ENCODE results near the gene C12orf75. TPM values are rescaled to one million over a fixed set of nuclear protein-coding genes. Genes with fewer than 3 reads are reported as not detected.
A peak's percentile ranks its signal among the peaks of the same experiment; 100 is the strongest.
"Not testable (repeated sequence)": the region's sequence is repeated elsewhere in the genome, so short reads cannot be mapped to it uniquely, and the experiment has no call there.

The C12orf75 gene
- total RNA-seq, 1 donor from 2014 or later: 310 TPM

DNA sequence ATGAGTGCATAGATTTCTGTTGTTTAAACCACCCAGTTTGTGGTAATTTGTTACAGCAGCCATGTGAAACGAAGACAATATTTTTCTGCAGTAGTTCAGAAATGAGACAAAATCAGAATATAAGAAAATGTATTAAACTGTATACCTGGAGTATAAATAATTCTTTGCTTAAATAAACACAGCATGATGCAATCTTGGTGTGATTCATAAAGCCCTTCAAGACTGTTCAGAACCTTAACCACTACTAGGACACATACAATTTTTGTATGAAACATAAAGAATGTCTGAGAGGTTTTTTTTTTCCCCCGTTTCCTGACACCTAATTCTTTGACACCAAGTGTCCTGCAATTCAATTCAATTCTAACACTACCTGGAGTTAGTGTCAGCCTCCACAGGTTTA is 10.5 kb downstream of the C12orf75 start:
- H3K4me1 Mint-ChIP-seq (ENCODE audit: low read depth): peaks cover 76% of the 10 kb centered on the region
- H3K36me3 Mint-ChIP-seq (ENCODE audit: low read depth): peaks cover 15% of the 10 kb centered on the region
- TF ChIP-seq, protein P1, sequence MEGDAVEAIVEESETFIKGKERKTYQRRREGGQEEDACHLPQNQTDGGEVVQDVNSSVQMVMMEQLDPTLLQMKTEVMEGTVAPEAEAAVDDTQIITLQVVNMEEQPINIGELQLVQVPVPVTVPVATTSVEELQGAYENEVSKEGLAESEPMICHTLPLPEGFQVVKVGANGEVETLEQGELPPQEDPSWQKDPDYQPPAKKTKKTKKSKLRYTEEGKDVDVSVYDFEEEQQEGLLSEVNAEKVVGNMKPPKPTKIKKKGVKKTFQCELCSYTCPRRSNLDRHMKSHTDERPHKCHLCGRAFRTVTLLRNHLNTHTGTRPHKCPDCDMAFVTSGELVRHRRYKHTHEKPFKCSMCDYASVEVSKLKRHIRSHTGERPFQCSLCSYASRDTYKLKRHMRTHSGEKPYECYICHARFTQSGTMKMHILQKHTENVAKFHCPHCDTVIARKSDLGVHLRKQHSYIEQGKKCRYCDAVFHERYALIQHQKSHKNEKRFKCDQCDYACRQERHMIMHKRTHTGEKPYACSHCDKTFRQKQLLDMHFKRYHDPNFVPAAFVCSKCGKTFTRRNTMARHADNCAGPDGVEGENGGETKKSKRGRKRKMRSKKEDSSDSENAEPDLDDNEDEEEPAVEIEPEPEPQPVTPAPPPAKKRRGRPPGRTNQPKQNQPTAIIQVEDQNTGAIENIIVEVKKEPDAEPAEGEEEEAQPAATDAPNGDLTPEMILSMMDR (IDR thresholded peaks at IDR 0.05): no peak
- no peak overlapping the region for H3K27ac Mint-ChIP-seq (ENCODE audit: unreplicated experiment)
- no peaks in the 10 kb centered on the region for H3K27me3 Mint-ChIP-seq (ENCODE audit: low read depth)
- DNase-seq (ENCODE audit: low spot score): no peak
- H3K9me3 Mint-ChIP-seq (ENCODE audit: low read depth): peaks cover 13% of the 10 kb centered on the region
- no peak overlapping the region for H3K4me3 Mint-ChIP-seq (ENCODE audit: unreplicated experiment)

DNA sequence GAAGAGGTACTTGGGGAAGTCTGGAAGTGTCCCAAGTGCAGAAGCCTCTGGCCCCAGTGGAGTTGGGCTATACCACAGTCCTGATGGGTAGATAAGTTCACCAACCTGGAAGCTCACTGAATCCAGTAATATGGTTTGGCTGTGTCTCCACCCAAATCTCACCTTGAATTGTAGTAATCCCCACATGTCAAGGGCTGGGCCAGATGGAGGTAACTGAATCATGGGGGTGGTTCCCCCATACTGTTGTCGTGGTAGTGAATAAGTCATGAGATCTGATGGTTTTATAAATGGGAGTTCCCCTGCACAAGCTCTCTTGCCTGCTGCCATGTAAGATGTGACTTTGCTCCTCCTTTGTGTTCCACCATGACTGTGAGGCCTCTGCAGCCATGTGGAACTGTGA is 11.1 kb downstream of the C12orf75 start:
- Mint-ChIP-seq H3K36me3 (ENCODE audit: low read depth) (peaks cover 12% of the 10 kb centered on the region), H3K9me3 (ENCODE audit: low read depth) (peaks cover 13% of the 10 kb centered on the region), H3K4me1 (ENCODE audit: low read depth) (peaks cover 74% of the 10 kb centered on the region)
- not testable (repeated sequence) for H3K27ac Mint-ChIP-seq (ENCODE audit: unreplicated experiment); DNase-seq (ENCODE audit: low spot score); H3K4me3 Mint-ChIP-seq (ENCODE audit: unreplicated experiment); H3K27me3 Mint-ChIP-seq (ENCODE audit: low read depth)

DNA sequence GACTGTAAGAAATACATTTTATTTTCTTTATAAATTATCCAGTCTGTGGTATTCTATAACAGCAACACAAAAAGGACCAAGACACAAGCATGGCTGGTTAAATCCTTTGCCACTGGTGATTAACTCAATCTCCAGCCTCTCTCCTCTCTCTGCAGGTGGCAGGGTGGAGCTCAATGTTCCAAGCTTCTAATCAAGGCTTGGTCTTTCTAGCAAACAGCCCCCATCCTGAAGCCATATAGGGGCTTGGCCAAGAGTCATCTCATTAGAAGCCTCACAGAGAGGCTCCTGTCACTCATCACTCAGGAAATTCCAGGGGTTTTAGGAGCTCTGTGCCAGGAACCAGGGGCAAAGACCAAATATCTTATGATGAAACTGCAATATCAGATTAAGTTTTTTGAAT is 12.0 kb downstream of the C12orf75 start:
- no peak for DNase-seq (ENCODE audit: low spot score)
- TF ChIP-seq, protein P1 (IDR thresholded peaks at IDR 0.05): peak; percentile 17
- peaks cover 75% of the 10 kb centered on the region for H3K4me1 Mint-ChIP-seq (ENCODE audit: low read depth)
- peak overlapping the region; percentile 79 for H3K27ac Mint-ChIP-seq (ENCODE audit: unreplicated experiment)
- peaks cover 13% of the 10 kb centered on the region for H3K36me3 Mint-ChIP-seq (ENCODE audit: low read depth)
- no peak overlapping the region for H3K4me3 Mint-ChIP-seq (ENCODE audit: unreplicated experiment)
- H3K9me3 Mint-ChIP-seq (ENCODE audit: low read depth): peaks cover 10% of the 10 kb centered on the region
- no peaks in the 10 kb centered on the region for H3K27me3 Mint-ChIP-seq (ENCODE audit: low read depth)

DNA sequence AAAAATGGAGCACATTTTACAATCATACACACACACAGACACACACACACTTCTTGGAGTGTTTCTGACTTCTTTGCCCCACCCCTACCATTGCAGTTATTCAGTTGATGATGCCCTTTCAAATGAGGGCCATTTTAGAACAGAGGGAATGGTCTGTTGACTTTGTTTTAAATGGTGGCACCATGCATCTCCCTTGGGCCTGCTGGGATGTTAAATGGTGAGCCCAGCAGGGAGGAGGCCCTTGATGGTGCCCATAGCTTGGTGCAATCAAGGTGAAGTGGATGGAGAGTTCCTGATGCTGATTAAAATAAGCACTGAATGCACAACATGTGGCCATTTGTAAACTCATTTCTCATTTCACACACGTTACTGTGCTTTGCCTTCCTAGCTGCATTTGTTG is 13.3 kb downstream of the C12orf75 start:
- H3K9me3 Mint-ChIP-seq (ENCODE audit: low read depth): peaks cover 9% of the 10 kb centered on the region
- no peak overlapping the region for H3K4me3 Mint-ChIP-seq (ENCODE audit: unreplicated experiment)
- peaks cover 72% of the 10 kb centered on the region for H3K4me1 Mint-ChIP-seq (ENCODE audit: low read depth)
- TF ChIP-seq, protein P1 (IDR thresholded peaks at IDR 0.05): no peak
- DNase-seq (ENCODE audit: low spot score): no peak
- peak overlapping the region; percentile 36 for H3K27ac Mint-ChIP-seq (ENCODE audit: unreplicated experiment)
- H3K36me3 Mint-ChIP-seq (ENCODE audit: low read depth): peaks cover 12% of the 10 kb centered on the region
- no peaks in the 10 kb centered on the region for H3K27me3 Mint-ChIP-seq (ENCODE audit: low read depth)

DNA sequence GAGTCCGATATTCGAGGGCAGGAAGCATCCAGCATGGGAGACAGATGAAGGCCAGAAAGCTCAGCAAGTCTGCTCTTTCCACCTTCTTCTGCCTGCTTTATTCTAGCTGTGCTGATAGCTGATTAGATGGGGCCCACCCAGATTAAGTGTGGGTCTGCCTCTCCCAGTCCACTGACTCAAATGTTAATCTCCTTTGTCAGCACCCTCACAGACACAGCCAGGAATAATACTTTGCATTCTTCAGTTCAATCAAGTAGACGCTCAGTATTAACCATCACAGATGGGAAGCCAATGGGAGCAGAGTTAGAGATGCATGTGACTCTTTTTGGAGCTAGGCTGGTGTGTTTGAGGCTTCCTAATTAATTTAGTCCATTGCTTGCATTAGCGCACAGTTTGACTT is 17.0 kb downstream of the C12orf75 start:
- Mint-ChIP-seq H3K27ac (ENCODE audit: unreplicated experiment) (peak overlapping the region; percentile 13), H3K27me3 (ENCODE audit: low read depth) (no peaks in the 10 kb centered on the region), H3K4me1 (ENCODE audit: low read depth) (peaks cover 68% of the 10 kb centered on the region), H3K4me3 (ENCODE audit: unreplicated experiment) (no peak overlapping the region), H3K36me3 (ENCODE audit: low read depth) (peaks cover 17% of the 10 kb centered on the region), H3K9me3 (ENCODE audit: low read depth) (no peaks in the 10 kb centered on the region)
- TF ChIP-seq, protein P1 (IDR thresholded peaks at IDR 0.05): no peak
- DNase-seq (ENCODE audit: low spot score): no peak

DNA sequence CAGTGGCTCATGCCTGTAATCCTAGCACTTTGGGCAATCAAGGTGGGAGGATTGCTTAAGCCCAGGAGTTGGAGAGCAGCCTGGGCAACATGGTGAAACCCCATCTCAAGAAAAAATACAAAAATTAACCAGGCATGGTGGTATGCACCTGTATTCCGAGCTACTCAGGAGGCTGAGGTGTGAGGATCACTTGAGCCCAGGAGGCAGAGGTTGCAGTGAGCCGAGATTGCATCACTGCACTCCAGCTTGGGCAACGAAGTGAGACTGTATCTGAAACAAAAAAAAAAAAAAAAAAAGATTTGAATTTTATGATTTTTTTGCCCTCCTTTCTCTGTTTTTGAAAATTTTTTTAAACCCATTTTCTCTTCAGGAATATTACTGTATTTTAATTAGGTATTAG is 17.7 kb downstream of the C12orf75 start:
- peaks cover 17% of the 10 kb centered on the region for H3K36me3 Mint-ChIP-seq (ENCODE audit: low read depth)
- DNase-seq (ENCODE audit: low spot score): no peak
- TF ChIP-seq, protein P1 (IDR thresholded peaks at IDR 0.05): no peak
- no peak overlapping the region for H3K4me3 Mint-ChIP-seq (ENCODE audit: unreplicated experiment)
- H3K27ac Mint-ChIP-seq (ENCODE audit: unreplicated experiment): no peak overlapping the region
- H3K27me3 Mint-ChIP-seq (ENCODE audit: low read depth): no peaks in the 10 kb centered on the region
- H3K9me3 Mint-ChIP-seq (ENCODE audit: low read depth): no peaks in the 10 kb centered on the region
- H3K4me1 Mint-ChIP-seq (ENCODE audit: low read depth): peaks cover 68% of the 10 kb centered on the region
